ENCODE measurements around the gene COX17.

Gene COX17

GRCh38 chr3:119664370-119664769 lies 12.8 kb downstream of the COX17 start:
- no peak overlapping the region for H3K4me3 ChIP-seq (ENCODE audit: low read depth, low read length)
- no peak for TF ChIP-seq CTCF (IDR thresholded peaks at IDR 0.05; ENCODE audit: insufficient read depth, low read depth, low read length, missing control alignments)
- DNase-seq (ENCODE audit: low read depth): no peak

- DNase-seq (ENCODE audit: low read depth): no peak
- H3K4me3 ChIP-seq (ENCODE audit: low read depth, low read length): no peak overlapping the region
- no peak for TF ChIP-seq CTCF (IDR thresholded peaks at IDR 0.05; ENCODE audit: insufficient read depth, low read depth, low read length, missing control alignments)
Observed at GRCh38 chr3:119663885-119664284, 13.3 kb downstream of the COX17 start.

DNA sequence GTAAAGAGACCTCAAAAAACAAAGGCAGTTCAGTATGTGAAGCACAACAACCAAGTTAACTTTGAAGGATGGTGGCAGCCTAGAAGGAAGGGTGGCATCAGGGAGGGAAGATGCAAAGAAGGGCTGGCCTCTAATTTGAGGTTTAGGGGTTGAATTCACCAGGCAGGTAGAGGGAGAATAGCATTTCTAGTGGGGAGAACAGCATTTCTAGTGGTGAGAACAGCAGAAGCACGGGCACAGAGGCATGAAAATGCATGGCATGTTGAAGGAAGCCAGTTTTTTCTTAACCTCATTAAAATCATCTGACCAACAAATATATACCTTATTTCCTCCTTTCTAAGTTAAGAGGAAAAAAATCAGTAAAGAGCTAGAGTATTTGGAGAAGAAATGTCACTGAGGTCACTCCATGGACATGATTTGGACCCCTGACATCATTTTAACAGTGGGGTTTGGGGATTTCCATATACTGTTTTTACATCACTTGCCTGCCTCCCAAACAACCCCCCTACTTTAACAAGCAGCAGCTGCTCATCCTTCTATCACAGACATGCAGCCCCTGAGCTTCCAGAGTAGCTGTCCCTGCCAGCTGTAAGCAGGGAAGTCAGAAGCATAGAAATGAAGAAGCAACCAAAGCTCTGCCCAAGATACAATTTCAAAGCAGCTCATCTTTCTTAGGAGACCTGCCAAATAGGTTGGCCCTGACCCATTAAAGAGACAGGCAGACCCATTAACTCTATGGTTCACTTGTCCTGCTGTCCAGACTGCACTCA lies 14.4 kb downstream of the COX17 start:
- TF ChIP-seq CTCF (IDR thresholded peaks at IDR 0.05; ENCODE audit: insufficient read depth, low read depth, low read length, missing control alignments): peak; percentile 15
- peak; percentile 25 for DNase-seq (ENCODE audit: low read depth)
- H3K4me3 ChIP-seq (ENCODE audit: low read depth, low read length): no peak overlapping the region

- DNase-seq (ENCODE audit: low read depth): no peak
Observed at GRCh38 chr3:119660474-119661440, 16.4 kb downstream of the COX17 start, which contains the start of gene POPDC2. POPDC2 (minus strand) TSS chr3:119660589; CDS start chr3:119660423, 166 bp downstream.

GRCh38 chr3:119659606-119660291 lies 17.5 kb downstream of the COX17 start:
- no peak overlapping the region for H3K4me3 ChIP-seq (ENCODE audit: low read depth, low read length)
- TF ChIP-seq CTCF (IDR thresholded peaks at IDR 0.05; ENCODE audit: insufficient read depth, low read depth, low read length, missing control alignments): no peak

More at GRCh38 chr3:119660474-119661440, 16.4 kb downstream of the COX17 start, which contains the start of gene POPDC2:
- no peak within 1 kb of the TSS for H3K4me3 ChIP-seq (ENCODE audit: low read depth, low read length)
- no peak for TF ChIP-seq CTCF (IDR thresholded peaks at IDR 0.05; ENCODE audit: insufficient read depth, low read depth, low read length, missing control alignments)

GRCh38 chr3:119658994-119659393 lies 18.2 kb downstream of the COX17 start:
- TF ChIP-seq CTCF (IDR thresholded peaks at IDR 0.05; ENCODE audit: insufficient read depth, low read depth, low read length, missing control alignments): no peak
- DNase-seq (ENCODE audit: low read depth): no peak
- no peak overlapping the region for H3K4me3 ChIP-seq (ENCODE audit: low read depth, low read length)

More at GRCh38 chr3:119659606-119660291, 17.5 kb downstream of the COX17 start:
- DNase-seq (ENCODE audit: low read depth): no peak
